ENCODE measurements around the gene DNMT3A.
"Not testable (repeated sequence)": the region's sequence is repeated elsewhere in the genome, so short reads cannot be mapped to it uniquely, and the experiment has no call there.

DNMT3A gene

DNA sequence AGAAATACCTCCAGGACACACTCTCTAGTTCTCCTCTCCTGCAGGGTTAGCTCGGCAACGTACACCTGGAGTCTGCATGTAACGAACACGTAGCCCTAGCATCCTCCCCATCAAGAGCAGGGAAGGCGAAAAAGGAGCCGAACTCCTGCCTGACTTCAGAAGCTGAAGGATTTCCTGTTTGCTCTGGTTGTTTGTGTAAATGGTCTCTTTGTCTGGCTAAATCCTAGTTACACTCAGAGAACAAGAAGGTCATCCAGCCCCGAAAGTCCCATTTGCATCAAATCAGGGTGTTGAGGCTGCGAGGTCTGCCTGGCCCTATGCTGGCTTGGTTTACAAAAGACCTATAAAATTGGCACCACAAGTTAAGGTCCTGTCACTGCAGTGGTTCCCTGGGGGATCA, 107.0 kb downstream of the DNMT3A start:
- DNase-seq (ENCODE audit: low spot score) = no peak

DNA sequence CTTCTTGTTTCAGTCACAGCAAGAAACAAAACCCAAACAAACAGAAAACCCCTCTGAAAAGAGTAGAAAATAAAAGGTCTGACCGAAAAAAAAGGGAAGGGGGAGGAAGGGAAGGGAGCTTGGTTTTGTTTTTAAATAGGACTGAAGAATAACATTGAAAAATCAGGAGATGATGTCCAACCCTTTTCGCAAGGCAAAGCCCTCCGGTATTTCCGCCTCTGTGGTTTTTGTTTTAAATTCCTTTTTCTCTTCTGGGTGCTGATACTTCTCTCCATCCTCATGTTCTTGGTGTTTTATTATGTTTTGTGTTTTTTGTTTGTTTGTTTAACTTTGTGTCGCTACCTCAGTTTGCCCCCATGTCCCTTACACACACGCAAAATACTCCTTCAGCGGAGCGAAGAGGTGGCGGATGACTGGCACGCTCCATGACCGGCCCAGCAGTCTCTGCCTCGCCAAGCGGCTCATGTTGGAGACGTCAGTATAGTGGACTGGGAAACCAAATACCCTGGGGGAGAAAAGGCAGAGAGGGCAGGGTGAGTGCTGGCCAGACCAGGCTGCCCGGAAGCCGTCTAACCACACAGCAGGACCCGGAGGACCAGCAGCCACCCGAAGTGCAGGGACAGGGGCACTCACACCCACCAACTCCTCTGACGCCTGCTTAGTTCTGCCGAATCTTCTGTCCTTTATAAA, 107.7 kb downstream of the DNMT3A start:
- DNase-seq (ENCODE audit: low spot score) = no peak

GRCh38 chr2:25232248-25232825, 109.4 kb downstream of the DNMT3A start:
- DNase-seq (ENCODE audit: low spot score) = no peak

GRCh38 chr2:25230948-25231311, 110.8 kb downstream of the DNMT3A start:
- no peak for DNase-seq (ENCODE audit: low spot score)

GRCh38 chr2:25230198-25230947, 111.4 kb downstream of the DNMT3A start:
- DNase-seq (ENCODE audit: low spot score) = no peak

GRCh38 chr2:25229279-25230197, 112.2 kb downstream of the DNMT3A start:
- no peak for DNase-seq (ENCODE audit: low spot score)

- DNase-seq (ENCODE audit: low spot score) = peak; percentile 85
Observed at GRCh38 chr2:25228848-25229278, 112.9 kb downstream of the DNMT3A start.

DNA sequence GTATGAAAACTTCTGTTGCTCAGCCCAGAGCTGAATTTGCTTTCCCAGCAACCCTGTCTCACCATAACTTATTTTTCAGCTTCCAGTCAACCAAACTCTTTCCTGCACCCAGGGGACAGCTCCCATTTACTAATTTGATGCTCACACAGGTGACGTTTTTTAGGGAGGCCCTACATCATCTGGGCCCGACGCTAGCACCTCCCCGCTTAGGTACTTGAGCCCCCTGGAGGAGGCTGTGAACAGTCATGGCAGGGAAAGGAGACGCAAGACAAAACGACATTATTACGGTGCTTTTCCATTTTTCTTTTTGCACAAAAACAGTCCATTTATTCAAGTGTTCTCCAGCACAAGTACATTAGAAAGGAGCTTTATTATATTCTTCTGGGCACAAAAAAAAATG, 114.1 kb downstream of the DNMT3A start:
- DNase-seq (ENCODE audit: low spot score) = no peak

DNA sequence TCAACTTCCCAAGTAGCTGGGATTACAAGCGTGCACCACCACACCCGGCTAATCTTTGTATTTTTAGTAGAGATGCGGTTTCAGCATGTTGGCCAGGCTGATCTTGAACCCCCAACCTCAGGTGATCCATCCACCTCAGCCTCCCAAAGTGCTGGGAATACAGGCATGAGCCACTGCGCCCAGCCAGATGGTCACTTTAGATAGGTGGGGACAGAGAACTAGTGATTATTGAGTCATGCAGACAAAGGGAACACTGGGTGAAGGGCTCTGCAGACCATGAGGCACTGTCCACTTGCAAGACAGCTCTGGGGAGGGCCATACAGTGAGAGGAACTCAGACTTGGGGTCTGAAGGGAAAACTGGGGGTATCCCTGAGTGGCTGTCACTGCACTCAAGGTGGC, 114.9 kb downstream of the DNMT3A start:
- no peak for DNase-seq (ENCODE audit: low spot score)

DNA sequence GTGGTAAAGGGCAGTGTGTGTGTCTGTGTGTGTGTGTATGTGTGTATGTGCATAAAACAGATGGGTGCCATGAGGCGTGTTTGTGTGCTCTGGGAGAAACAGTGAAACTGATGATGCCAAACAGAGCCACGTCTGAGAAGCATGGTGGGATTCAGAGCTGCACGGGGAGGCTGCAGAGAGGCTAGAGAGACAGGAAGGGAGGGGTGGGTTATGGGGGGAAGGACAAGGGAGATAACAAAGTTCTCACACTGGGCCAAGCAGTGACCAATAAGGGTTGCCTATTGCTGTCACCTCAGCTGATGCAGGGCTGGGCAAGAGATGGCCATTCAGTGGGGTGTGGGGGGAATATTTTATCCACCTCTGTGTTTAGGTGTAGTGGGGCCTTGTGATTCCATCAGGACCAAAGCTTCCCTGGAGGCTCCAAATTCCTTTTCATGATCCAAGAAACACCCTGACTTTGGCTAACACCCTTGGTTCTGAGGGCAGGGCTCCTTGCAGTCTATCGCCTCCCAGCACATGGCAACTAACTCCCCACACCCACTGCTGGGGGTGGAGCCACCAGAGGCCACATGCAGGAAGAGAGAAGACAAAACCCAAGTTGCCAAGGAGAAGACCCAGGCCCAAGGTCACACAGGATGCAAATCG, 119.1 kb downstream of the DNMT3A start:
- peak; percentile 95 for DNase-seq (ENCODE audit: low spot score)

- peak; percentile 45 for DNase-seq (ENCODE audit: low spot score)
Observed at GRCh38 chr2:25221579-25221978, 120.1 kb downstream of the DNMT3A start.

DNA sequence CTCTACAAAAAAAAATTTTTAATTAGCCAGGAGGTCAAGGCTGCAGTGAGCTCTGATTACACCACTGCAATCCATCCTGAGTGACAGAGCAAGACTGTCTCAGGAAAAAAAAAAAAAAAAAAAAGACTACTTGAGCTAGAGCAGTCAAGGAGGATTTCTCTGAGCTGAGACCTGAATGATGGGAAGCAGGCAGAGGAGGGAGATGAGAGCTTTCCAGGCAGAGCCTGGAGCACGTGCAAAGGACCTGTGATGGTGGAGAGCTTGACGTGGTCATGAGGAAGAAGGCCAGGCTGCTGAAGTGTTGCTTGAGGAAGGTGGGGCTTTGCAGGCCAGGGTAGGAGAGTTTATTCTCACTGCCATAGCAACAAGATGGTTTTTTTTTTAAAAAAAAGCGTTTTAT, 121.4 kb downstream of the DNMT3A start:
- DNase-seq (ENCODE audit: low spot score) = no peak

DNA sequence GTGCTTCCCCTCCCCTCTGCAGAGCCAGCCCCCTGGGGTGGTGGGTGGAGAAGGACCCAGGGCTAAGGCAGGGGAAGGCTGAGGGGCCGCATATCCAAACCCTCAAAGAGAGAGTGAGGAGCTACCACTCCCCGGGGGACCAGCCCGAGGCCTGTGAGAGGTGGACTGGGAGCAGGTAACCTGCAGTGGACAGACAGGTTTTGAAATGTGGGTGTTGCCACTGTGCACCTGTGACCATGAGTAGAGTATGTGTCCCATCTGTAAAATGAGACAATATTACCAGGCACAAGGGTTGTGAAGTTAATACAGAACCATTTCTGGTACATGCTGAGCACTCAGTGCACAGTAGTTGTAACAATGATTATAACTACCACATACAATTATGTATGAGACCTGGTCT, 122.1 kb downstream of the DNMT3A start:
- no peak for DNase-seq (ENCODE audit: low spot score)

- DNase-seq (ENCODE audit: low spot score) = no peak
Observed at GRCh38 chr2:25218100-25218499, 123.6 kb downstream of the DNMT3A start.

DNA sequence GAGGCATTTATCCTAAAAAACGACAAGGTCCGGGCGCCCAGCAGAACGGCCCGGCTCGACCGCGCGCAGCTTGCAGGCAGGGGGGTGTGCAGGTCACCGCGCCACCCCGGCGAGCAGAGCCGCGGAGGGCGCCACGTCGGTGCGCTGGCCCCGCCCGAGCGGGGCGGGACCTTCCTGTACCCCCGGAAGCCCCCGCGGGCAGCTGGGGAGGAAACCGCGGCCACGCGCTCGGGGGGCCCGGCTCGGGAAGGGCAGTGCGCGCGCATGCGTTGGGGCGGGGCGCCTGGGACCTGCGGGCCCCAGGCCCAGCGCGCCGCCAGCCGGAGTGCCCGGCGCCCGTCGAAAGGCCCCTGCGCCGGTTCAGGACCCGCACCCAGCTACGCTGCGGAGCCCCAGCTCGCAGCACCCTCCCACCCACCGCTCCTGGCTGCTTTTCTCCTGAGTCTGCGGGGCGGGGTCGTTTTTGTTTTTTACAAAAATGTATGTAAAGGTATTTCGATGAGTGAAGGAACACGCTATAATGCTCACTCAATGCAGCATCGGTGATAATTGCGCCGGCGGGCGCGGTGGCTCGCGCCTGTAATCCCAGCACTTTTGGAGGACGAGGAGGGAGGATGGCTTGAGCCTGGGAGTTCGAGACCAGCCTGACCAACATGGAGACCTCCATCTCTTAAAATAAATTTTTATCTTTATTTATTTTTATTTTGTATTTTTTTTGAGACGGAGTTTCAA, 125.6 kb downstream of the DNMT3A start:
- DNase-seq (ENCODE audit: low spot score) = peak; percentile 71

DNA sequence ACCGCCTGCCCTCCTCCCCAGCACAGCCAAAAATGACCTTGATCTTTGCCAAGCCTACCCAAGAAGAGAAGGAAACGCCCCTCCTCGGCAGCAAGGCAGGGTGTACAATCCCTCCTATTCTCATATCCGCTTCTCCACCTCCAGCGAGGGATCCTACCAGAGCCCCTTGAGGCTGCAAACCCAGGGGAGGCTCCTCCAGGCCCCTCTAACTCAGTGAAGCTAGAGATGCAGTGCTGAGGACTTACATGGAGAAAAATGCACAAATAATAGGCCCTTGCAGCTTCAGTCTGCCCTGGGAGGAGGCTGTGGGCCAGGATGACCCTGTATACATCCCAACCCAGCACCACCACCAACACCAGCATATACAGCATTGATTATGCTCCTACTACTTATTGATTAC, 126.5 kb downstream of the DNMT3A start:
- no peak for DNase-seq (ENCODE audit: low spot score)

DNA sequence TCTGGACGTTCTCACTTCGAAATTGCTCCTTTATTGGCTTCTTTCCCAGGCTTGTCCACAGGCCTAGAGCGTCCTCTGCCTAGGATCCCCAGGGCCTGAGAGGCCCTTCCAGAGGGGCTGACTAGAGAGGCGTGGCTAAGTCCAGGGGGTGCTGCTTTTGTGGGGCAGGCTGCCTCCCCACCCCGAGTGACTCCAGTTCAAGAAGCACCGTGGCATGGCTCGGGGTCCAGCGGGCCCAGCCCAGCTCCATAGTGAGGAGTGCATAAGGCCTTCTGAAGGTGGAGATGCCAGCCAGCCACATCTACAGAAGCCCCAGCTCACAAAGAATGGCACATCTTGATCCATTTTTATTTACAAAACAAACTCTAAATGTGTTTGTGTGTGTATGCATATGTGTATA, 128.5 kb downstream of the DNMT3A start:
- DNase-seq (ENCODE audit: low spot score) = no peak

- DNase-seq (ENCODE audit: low spot score) = not testable (repeated sequence)
Observed at GRCh38 chr2:25210923-25211322, 130.8 kb downstream of the DNMT3A start.

- no peak for DNase-seq (ENCODE audit: low spot score)
Observed at GRCh38 chr2:25207078-25207545, 134.6 kb downstream of the DNMT3A start.

- no peak for DNase-seq (ENCODE audit: low spot score)
Observed at GRCh38 chr2:25204190-25204838, 137.4 kb downstream of the DNMT3A start.

Data from hematopoietic multipotent progenitor cell treated with erythropoietin and hydrocortisone succinate and interleukin-3 and kit ligand, for 15 days (in vitro differentiated cells).